GM20431 (cell line): ENCODE data around the gene GC.

Experiments used
- in situ Hi-C: fragments of 300-500 bp; cut with MseI, MboI; formaldehyde crosslinking; loops from one replicate; pipeline ENCODE4 v1.15.0; 2020; ENCODE audit warnings: low sequenced_read_pairs; ENCODE audit not compliant: unreplicated experiment

The GC gene

DNA sequence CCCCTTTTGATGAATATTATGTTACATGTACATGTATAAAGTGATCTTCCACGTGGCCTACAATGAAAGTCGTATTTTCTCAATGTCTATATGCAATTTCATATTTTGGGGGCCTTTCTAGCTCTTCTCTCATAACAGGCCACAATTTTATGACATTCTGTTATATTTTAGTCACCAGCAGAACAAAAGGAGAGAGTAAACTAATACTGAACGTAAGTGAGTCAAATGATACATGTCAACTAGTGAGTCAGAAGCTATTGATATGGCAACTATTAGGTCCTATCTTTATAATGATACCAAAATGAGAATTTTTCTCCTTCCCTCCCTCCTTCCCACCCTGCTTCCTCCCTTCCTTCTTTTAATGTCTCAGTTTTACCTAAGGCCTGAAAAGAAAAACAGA is 14.4 kb downstream of the GC start:
- in situ Hi-C loops, result no loop called here

DNA sequence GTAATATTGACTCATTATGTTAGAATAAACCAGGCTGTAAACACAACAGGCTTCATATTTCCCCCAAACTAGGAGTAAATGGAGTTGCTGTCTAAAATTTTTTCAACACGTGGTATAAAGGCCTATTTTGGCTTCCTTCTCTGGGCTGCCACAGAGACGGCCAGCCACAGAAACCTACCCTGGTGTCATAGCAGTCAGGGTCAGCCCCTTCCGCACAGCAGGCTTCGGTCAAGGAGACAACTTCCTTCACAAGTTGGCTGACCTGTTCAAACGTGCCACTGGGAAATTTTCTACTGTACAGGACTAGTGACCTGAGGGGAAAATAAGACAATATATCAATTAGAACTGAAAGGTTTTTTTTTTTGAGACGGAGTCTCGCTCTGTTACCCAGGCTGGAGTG is 15.8 kb downstream of the GC start:
- in situ Hi-C loops, result no loop called here

DNA sequence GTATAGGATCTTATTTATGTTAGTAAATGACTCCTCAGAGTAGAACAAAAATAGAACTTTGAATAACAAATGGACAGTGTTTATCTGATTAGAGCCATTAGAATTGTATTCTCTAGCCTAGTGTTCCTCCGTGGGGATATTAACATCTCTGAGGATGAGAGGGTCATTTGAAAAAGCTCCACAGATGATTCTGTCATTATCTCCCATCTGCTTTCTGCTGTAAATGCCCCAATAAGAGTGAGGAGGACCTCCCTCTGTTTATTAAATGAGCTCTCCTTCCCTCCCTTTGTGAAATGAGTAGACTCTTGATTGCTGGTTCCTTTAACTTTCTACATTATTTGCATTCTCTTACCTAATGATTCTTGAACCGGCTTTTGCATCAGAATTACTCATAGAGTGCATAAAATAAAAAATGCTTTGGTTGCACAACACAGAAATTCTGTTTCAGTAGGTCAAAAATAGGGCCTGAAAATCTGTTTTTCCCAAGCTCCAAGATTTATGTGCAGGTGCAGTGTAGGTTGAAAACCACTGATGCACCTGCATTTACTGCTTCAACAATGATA is 18.0 kb downstream of the GC start:
- in situ Hi-C loops, result no loop called here

DNA sequence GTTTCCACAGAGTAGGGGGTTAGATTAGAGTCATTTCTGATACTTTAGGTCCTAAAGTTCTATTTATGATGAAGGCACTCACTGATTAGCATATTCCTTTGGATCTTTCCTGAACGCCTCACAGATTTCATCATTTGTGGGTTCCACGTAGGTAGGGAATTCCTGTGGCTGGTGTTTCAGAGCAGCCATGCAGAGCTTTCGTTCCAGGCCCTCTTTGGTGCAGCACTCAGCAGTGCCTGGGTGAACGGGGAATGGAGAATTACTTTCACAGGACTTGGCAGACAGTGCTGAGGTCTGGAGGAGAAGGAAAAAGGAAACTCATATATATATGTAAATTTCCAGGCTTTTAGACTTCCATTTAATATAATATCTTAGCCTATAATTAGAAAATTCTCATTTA is 18.5 kb downstream of the GC start:
- in situ Hi-C loops, result no loop called here

DNA sequence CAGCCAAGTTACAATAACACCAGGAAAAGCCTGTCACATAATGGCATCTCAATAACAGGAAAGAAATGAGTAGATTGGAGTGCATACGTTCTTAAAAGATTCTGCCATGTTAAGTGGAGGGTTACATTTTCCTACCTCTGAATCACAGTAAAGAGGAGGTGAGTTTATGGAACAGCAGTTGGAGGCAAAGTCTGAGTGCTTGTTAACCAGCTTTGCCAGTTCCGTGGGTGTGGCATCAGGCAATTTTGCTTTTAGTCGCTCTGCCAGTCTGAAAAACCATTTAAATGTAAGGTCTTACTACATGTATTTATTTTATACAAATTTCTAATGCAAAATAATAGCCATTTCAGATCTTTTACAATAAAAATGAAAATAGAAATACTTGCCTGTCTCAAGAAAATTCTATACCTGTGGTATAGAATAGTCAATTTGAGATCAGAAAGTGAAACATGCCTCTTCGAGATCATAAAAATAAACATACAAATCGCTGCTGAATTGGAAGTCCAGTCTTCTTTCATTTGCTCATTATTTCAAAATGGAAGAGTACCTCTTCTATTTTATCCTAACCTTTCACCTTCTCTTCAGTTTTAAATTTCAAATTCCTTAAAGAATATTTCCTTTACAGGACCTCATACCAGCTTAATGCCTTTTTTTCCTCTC is 31.4 kb downstream of the GC start:
- in situ Hi-C loops, result no loop called here

DNA sequence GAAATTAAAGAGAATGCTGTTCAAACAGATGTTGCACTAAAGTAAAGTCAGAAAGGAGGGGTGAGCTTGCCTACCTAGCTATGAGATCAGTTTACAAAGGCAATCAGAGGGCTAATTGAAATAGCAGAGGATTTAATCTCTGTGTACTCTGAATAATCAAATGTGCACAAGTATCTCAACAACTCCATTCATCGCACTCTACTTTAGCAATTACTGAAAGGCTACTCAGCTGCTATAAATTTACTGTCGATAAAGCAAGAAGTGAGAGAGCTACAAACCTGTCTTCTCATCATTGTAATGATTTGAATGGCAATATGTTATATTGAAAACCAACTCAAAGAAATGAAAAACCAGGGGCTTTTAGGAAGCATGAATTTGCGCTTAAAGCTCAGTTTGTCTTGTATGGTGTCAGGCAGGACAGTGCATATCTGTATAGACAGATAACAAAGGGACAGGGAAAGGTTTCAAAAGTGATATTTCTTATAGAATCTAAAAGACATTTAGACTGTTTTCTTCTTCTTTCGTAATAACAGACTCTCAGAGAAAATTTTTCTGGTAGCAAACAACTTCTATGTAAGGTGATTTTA is 34.8 kb downstream of the GC start:
- in situ Hi-C loops, result loop anchor here (25.0 kb wide), 1 partner anchor 538 kb away; no protein-coding TSS in a partner anchor

DNA sequence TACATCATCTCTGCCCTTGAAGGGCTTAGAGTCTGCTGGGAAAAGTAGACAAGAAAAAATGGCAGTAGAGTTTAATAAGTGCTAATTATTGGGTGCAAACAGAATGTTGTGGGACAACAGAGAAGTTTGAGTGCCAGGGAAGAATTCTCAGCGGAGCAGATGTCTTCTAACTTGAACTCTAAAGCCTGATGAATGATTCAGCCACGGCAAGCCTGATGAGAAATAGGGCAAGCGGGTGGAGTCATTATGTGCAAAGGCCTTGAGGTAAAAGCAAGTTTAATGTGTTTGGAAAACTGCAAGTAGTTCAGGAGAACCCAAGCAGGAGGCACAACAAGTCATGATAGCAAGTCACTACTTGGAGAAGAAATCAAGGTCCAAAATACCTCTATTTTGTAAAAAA is 37.5 kb downstream of the GC start:
- in situ Hi-C loops, result loop anchor here (25.0 kb wide), 1 partner anchor 541 kb away; no protein-coding TSS in a partner anchor

DNA sequence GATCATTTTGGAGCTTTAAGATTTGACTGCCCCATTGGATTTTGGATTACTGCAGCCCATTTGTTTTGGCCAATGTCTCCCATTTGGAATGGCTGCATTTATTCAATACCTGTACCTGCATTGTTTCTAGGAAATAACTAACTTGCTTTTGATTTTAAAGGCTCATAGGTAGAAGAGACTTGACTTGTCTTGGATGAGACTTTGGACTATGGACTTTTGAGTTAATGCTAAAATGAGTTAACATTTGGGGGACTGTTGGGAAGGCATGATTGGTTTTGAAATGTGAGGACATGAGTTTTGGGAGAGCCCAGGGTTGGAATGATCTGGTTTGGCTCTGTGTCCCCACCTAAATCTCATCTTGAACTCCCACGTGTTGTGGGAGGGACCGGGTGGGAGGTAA is 45.1 kb downstream of the GC start:
- in situ Hi-C loops, result loop anchor here (25.0 kb wide), 1 partner anchor 549 kb away; no protein-coding TSS in a partner anchor

DNA sequence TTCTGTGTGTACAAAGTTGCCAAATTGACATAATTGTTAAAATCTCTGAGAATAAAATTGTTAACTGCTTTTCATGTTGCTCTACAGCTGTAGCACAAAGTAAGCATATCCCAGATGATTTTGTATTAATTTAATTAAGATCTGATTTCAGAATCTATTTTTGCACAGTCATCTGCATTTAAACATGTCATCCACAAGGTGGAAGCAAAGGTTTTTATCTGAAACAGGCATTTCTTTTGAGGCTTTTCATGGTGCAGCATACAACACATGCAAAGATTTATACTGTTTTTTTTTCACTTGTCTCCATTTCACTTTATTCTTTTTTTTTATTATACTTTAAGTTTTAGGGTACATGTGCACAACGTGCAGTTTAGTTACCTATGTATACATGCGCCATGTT is 51.2 kb downstream of the GC start:
- in situ Hi-C loops, result loop anchor here (25.0 kb wide), 1 partner anchor 555 kb away; no protein-coding TSS in a partner anchor

DNA sequence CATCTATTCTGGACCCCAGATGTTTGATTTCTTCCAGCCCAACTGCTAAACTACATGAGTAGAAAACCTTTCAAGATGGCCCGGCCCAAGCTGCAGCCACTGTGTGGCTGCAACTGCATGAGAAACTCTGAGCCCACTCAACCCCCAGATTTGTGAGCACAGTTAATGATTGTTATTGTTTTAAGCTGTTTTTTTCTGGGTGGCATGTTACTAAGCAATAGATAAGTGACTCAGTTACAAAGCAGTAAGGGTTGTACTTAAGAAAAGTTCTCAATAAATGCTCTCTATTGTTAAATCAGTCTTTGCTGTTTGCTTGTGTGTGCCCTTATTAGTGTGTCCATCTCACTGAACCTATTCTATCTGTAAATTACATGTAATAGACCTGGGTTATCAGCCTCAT is 51.8 kb downstream of the GC start:
- in situ Hi-C loops, result loop anchor here (25.0 kb wide), 1 partner anchor 555 kb away; no protein-coding TSS in a partner anchor

DNA sequence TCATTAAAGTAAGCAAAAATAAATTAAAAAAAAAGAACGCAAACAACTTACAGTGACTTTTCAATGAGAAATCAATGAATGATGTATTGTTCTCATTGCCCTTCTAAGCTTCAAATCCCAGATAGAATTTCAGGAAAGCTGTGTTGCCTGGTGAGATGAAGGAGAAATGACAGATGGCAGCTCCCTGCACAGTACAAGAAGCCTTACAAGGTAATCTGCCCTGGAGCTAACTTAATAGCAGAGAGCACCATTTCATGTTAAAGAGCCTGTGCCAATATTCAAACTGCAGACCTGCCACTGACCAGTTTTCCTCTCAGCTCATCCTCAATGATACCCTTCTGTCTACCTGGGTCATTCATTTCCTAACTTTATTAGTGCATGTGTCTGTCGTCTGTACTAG is 54.0 kb downstream of the GC start:
- in situ Hi-C loops, result loop anchor here (25.0 kb wide), 1 partner anchor 557 kb away; no protein-coding TSS in a partner anchor

DNA sequence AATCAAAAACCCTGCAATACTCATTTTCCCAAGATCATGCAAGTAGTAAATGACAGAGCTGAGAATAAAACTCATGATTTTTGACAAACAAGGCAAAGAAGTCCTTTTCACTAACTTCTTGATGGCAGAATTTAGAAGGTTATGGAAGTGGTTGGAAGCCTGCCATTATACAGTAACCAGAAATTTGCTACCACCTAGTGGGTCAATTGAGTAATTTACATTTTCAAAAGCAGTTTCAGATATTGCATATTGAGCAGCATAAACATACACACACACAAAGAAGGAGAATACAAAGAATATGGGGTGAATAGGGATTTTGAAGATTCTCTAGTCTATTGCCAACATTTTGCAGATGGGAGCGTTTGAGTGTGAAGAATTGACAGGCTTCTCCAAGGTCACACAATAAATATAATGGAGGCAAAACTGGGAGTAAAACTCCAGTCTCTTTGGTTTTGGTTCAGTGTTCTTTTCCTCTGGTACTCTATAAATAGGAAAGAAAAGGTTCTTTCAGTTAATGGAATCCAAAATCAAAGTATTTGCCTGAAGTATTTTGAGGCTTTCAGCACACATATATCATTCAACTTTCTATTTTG is 70.2 kb downstream of the GC start:
- in situ Hi-C loops, result loop anchor here (25.0 kb wide), 1 partner anchor 526 kb away; no protein-coding TSS in a partner anchor

DNA sequence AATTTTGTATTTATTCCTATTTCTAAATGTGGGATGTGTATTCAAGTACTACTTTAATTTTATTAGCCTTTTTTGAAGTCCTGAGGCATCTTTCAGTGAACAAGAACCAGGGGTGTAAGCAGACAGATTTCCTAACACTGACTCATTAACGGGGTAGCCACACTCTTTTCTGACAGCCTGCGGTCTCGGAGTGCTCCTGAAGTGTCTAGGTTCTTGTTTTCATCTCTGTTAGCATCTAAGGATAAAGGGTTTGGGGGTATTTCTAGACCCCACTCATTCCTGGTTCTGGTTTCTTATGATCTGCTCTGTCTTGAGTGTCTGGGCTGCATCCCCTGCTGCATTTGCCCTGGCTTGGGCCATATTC is 71.9 kb downstream of the GC start:
- in situ Hi-C loops, result loop anchor here (25.0 kb wide), 1 partner anchor 525 kb away; no protein-coding TSS in a partner anchor

DNA sequence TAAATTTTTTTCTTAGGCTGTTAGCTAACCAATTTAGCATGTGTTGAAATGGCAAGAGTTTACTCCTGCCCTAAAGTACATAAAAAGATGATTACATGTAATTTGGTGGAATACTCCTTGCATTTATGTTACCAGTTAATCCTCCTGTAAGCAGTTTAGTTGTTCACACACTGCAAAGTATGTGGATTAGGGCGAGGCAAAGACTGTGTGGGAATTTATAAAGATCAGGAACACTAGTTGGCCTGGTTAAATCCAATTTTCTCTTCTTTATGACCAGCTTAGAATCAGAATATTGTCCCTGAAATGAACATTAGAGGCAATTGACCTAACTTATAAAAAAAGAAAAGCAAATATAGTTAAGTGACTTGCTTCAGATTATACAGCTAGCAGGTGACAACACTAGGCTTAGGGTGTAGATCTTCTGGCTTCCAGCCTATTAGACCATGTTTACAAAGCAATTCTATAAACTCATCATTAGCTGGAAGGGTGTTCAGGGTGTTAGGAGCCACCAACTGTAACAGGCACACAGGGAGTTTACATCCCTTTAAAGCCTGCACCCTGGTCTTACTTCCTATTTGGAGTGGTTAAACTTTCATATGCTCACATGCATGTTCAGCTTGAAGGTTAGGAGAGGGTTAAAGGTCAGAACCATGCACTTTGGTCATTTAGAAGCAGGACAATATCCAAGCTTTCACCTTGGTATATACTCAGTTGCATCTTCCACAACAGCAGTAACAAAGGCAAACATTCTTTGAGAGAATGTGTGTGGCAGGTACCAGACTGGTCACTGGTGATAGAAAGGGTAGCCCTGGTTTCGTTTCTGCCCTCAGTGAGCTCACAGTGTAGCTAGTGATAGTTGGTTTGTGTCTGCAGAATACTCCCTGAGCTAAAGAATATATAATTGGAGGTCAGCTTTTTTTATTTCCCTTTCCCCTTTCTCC is 72.6 kb downstream of the GC start:
- in situ Hi-C loops, result loop anchor here (25.0 kb wide), 1 partner anchor 524 kb away; no protein-coding TSS in a partner anchor

DNA sequence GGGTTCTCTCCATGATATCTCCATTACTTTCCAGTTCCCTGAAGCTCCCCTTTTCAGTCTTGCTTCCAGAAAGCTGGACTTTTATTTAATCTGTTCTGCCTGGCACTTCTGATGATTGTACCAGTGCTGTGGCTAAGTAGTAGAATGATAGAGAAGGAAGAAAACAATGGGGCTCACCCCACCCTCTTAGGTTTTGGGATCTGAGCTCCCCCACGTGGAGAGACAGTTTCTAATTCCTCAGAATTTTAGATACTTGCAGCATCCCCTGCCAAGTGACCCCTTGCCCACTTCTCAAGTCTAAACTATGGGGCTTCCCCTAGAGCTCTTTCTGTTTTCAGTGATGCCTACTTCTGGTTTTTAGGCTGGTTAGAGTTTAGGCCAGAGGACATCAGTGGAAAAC is 73.9 kb downstream of the GC start:
- in situ Hi-C loops, result loop anchor here (25.0 kb wide), 1 partner anchor 523 kb away; no protein-coding TSS in a partner anchor

DNA sequence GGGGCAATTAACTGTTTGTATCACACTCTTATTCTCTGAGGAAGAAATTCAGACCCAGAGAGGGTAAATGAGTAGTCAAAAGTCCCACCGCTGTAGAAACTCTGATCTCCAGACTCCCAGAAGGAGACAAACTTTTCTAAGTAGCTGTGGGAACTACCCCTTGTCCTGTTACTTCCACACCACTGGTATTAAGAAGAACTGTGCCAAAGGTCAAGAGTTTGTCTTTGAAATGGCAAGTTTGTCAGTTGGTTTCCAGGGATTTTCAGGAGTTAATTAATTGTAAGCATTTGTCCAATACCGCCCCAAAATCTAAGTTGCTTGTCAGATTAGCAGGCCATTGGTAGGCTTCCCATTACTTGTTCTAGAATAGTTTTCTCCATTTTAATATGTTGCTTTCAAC is 85.7 kb downstream of the GC start:
- in situ Hi-C loops, result no loop called here

DNA sequence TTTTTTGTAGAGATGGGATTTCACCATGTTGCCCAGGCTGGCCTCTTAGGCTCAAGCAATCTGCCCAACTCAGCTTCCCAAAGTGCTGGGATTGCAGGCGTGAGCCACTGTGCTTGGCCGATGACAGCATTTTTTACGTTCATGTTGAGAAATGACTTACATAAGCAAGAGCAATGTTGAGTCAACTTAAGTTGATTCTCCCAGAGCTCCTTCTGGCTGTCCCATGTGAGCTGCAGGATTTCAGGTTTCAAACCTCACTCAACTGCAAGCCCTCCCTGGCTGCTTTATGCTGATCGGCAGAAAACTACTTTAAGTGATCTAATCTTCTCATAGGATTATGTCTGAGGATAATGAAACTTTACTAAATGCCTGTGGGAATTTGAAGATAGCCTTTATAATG is 86.8 kb downstream of the GC start:
- in situ Hi-C loops, result no loop called here

DNA sequence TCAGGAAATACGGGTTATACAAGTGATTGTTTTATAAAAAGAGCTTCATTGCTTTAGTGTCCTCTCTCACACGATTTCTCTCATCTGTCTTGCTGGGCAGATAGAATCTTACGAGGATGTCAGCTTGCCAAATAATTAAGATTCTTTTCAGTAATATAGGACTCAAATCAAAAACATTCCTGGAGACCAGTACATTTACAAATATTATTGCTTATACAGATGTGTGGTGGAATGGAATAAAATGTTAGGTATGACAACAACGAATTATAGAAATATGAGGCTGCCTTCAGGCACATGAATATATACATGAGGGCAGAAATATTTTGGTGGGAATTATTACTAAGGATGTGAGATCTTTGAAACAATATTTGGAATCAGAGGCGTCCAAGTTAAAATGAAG is 88.9 kb downstream of the GC start:
- in situ Hi-C loops, result no loop called here

DNA sequence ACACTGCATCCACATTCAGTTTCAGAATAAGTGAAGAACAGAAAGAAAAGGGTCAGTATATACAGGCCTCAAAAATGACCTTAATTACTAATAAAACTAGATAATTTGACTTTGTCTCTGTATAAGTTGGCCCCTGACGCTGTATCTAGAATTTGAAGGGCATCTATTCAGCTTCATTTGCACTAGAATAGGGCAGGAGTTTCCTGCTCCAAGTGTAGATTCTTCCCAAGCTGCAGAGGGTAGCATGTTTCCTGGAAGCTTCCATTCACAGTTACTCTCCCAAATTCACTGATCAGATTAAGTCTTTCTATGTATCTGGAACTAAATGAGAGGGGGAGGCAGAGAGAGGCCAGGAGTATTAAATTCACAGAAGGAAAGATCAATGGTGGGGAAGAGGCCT is 90.9 kb downstream of the GC start:
- in situ Hi-C loops, result no loop called here

DNA sequence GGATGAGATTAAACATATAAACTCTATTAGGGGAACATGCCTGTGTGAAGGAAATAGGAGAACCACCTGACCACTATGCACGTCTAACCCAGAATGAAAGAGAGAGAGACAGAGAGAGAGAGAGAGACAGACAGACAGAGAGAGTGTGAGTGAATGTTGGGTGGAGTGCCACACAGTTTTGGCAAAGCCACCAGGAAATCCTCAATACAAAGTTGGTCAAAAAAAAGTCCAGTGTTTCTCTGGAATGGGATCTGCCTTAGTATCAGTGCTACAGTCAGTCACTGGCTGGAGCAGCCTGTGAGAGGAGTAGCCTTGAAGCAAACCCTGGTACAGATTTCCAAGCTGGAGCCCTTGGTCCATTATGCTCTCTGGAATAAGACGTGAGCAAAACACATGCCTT is 91.7 kb downstream of the GC start:
- in situ Hi-C loops, result no loop called here
